ENCODE data around the gene NOTCH4.

NOTCH4 gene

GRCh38 chr6:32226434-32226833, 2.6 kb upstream of the NOTCH4 start:
- no peak for TF ChIP-seq ARNTL (CRISPR knock-in tag; IDR thresholded peaks at IDR 0.05; ENCODE audit: borderline replicate concordance, low read depth)
- TF ChIP-seq TOX (CRISPR knock-in tag; IDR thresholded peaks at IDR 0.05; ENCODE audit: borderline replicate concordance) = no peak
- no peak for TF ChIP-seq BACH2 (CRISPR knock-in tag; IDR thresholded peaks at IDR 0.05; ENCODE audit: borderline replicate concordance)
- no peak for TF ChIP-seq ZNF70 (CRISPR knock-in tag; IDR thresholded peaks at IDR 0.05)
- no peak for TF ChIP-seq GLIS3 (CRISPR knock-in tag; IDR thresholded peaks at IDR 0.05)
- TF ChIP-seq ZNF565 (CRISPR knock-in tag; conservative IDR thresholded peaks at IDR 0.05; ENCODE audit: low read depth) = no peak
- no peak for TF ChIP-seq ESRRG (CRISPR knock-in tag; IDR thresholded peaks at IDR 0.05)
- TF ChIP-seq OSR1 (CRISPR knock-in tag; IDR thresholded peaks at IDR 0.05) = no peak
- TF ChIP-seq CSRNP3 (CRISPR knock-in tag; IDR thresholded peaks at IDR 0.05) = no peak
- TF ChIP-seq TSHZ2 (CRISPR knock-in tag; IDR thresholded peaks at IDR 0.05) = no peak
- TF ChIP-seq RARB (CRISPR knock-in tag; IDR thresholded peaks at IDR 0.05) = no peak
- no peak for TF ChIP-seq PATZ1 (CRISPR knock-in tag; IDR thresholded peaks at IDR 0.05; ENCODE audit: borderline replicate concordance)
- TF ChIP-seq TCF4 (CRISPR knock-in tag; IDR thresholded peaks at IDR 0.05; ENCODE audit: borderline replicate concordance) = no peak
- TF ChIP-seq CSDC2 (CRISPR knock-in tag; IDR thresholded peaks at IDR 0.05) = no peak
- TF ChIP-seq ZFP3 (CRISPR knock-in tag; IDR thresholded peaks at IDR 0.05) = no peak
- no peak for TF ChIP-seq SNAI2 (CRISPR knock-in tag; IDR thresholded peaks at IDR 0.05)
- TF ChIP-seq POU6F1 (CRISPR knock-in tag; IDR thresholded peaks at IDR 0.05; ENCODE audit: borderline replicate concordance, low read depth) = no peak
- TF ChIP-seq ZFP30 (CRISPR knock-in tag; IDR thresholded peaks at IDR 0.05) = no peak
- TF ChIP-seq ZC3H10 (CRISPR knock-in tag; IDR thresholded peaks at IDR 0.05) = no peak
- TF ChIP-seq PPARA (CRISPR knock-in tag; IDR thresholded peaks at IDR 0.05; ENCODE audit: borderline replicate concordance) = no peak

GRCh38 chr6:32224696-32225095, 829 bp upstream of the NOTCH4 start:
- no peak for ATAC-seq
- no peak for TF ChIP-seq ISL1 (CRISPR knock-in tag; IDR thresholded peaks at IDR 0.05)
- TF ChIP-seq SNAI2 (CRISPR knock-in tag; IDR thresholded peaks at IDR 0.05) = no peak
- TF ChIP-seq ZFP3 (CRISPR knock-in tag; IDR thresholded peaks at IDR 0.05) = no peak
- TF ChIP-seq ZFP30 (CRISPR knock-in tag; IDR thresholded peaks at IDR 0.05) = no peak
- no peak for TF ChIP-seq ZC3H10 (CRISPR knock-in tag; IDR thresholded peaks at IDR 0.05)
- TF ChIP-seq PPARA (CRISPR knock-in tag; IDR thresholded peaks at IDR 0.05; ENCODE audit: borderline replicate concordance) = no peak
- TF ChIP-seq CREB5 (CRISPR knock-in tag; IDR thresholded peaks at IDR 0.05; ENCODE audit: low read depth) = no peak

More at GRCh38 chr6:32226434-32226833, 2.6 kb upstream of the NOTCH4 start:
- ATAC-seq = no peak

Data from SK-N-SH treated with all-trans-retinoic acid at 6 μM for 48 hours (cell line).